ENCODE results near the gene COA8. TPM values are rescaled to one million over a fixed set of nuclear protein-coding genes. Genes with fewer than 3 reads are reported as not detected.

COA8 gene
- total and polyA plus RNA-seq, 10 of the 15 experiments (the other 5 are each of a cell fraction or from before 2014, with no cell fraction given): 6.1 to 69.5 (median 25.8) TPM

- ChIA-PET CTCF (interaction anchor here (0.6 kb wide), 1 partner anchor 55 kb away, joined by 3 read pairs; no protein-coding TSS in a partner anchor), SMC1A (ENCODE audit: uncharacterized antibody, unreplicated experiment) (interaction anchor here (1.0 kb wide), 1 partner anchor 165 kb away, joined by 3 read pairs; no protein-coding TSS in a partner anchor), RAD21 (ENCODE audit: unreplicated experiment) (no interaction called here), POLR2A (interaction anchor here (0.6 to 2.1 kb wide), 3 partner anchors 35 to 364 kb away, joined by 3 to 5 read pairs (median 5); partner anchors contain the start of gene XRCC3)
- Histone ChIP-seq H3K9me3 (replicated peaks; ENCODE audit: control insufficient read depth, insufficient read depth, low read length) (no peaks in the 10 kb centered on the region), H3K9ac (ENCODE audit: control insufficient read depth, insufficient read depth, low read length) (no peak overlapping the region), H3K27ac (ENCODE audit: control insufficient read depth, insufficient read depth) (no peak overlapping the region), H4K20me1 (ENCODE audit: control insufficient read depth, insufficient read depth) (peaks cover 4% of the 10 kb centered on the region; the same call in 1 of the 2 replicates), H2AFZ (ENCODE audit: control insufficient read depth, low read depth, low read length) (no peak overlapping the region; the same call in 1 of the 2 replicates), H3K36me3 (ENCODE audit: control insufficient read depth in 2 of 2, insufficient read depth in 2 of 2, low read length in 1 of 2) (no peaks in the 10 kb centered on the region), H3K79me2 (ENCODE audit: control insufficient read depth, insufficient read depth, low read length) (peaks cover 33% of the 10 kb centered on the region), H3K27me3 (replicated peaks in 1 of 2; ENCODE audit: control insufficient read depth in 2 of 2, insufficient read depth in 2 of 2, low read length in 1 of 2) (no peaks in the 10 kb centered on the region), H3K4me3 (no peak overlapping the region), H3K4me2 (ENCODE audit: control insufficient read depth, insufficient read depth) (peak overlapping the region; percentile 96), H3K4me1 (ENCODE audit: control insufficient read depth, insufficient read depth, low read length) (peaks cover 34% of the 10 kb centered on the region)
- no TSS peak for BruUV-seq (replicated peaks)
- 94% methylated on average over 16 of the region's 16 CpGs for WGBS (ENCODE audit: insufficient coverage, insufficient replicate concordance, low lambda C conversion rate, missing lambda C conversion rate)
- intact Hi-C loops (cut with micrococcal nuclease; ENCODE audit: unreplicated experiment): no loop called here
- ATAC-seq (no peak), DNase-seq (ENCODE audit: low read depth, low spot score) (no peak), FAIRE-seq (no peak)
- TF ChIP-seq HDAC6 (IDR thresholded peaks at IDR 0.05; ENCODE audit: unreplicated experiment) (no peak), YBX1 (IDR thresholded peaks at IDR 0.05) (no peak), STAT3 (IDR thresholded peaks at IDR 0.05; ENCODE audit: low read depth, low read length) (no peak), MLLT1 (IDR thresholded peaks at IDR 0.05) (peak; percentile 32; the same call in 1 of the 2 replicates)
- in situ Hi-C loops (cut with MboI): no loop called here
Measured at GRCh38 chr14:103627073-103628025, 64.6 kb downstream of the COA8 start.
